NCI-H2029 treated with DMSO at 0.1 percent for 48 hours (cell line): Measurements from ENCODE around the gene RBPJ.
"Not testable (repeated sequence)": the region's sequence is repeated elsewhere in the genome, so short reads cannot be mapped to it uniquely, and the experiment has no call there.

Source experiments
- DNase-seq: peaks from one replicate; lab custom pipeline; 2025; lab: John Stamatoyannopoulos, UW

Gene RBPJ

DNA sequence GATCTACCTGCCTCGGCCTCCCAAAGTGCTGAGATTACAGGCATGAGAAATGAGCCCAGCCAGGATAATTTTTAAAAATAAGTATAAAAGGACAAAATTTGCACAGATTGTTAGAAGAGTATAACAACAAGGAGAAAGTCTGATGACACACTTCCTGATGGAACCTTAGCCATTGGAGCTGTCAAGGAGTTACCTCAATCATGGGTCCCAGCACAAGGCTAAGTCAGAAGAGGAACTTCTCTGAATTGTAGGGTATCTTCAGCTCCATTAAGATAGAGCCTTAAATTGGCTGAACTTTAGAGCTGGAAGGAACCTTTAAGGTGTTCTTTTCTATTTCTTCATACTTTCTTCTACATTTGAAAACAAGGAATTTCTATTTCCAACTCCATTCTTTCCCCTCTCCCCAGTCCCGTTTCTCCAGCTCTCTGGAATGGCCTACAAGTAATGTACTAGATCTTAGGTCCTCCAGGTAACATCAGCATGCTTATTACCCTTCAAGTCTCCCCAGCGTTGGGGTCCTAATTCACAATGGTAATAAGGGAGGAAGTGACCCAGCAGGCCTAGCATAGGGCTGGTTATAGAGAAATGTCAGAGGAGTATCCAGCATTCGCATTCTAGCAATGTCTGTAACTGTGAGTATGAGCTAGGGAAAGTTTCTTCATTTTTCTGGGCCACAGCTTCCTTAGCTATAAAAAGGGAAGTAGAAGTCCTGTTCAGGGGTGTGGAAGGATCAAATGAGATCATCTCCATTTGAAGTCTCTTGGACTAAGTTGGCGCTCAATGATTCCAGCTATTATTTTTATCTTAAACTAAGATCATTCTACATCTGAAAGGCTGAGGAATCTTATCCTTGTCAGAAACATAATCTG is 18.5 kb upstream of the RBPJ start:
- DNase-seq: no peak

DNA sequence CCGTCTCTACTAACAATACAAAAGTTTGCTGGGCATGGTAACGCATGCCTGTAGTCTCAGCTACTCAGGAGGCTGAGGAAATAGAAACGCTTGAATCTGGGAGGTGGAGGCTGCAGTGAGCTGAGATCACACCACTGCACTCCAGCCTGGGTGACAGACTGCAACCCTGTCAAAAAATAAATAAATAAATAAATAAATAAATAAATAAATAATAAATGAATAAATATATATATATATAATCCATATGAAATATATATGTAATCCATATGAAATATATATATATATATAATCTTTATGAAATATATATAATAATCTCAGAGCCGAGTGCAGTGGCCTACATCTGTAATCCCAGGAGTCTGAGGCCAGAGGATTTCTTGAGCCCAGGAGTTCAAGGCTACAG is 17.8 kb upstream of the RBPJ start:
- DNase-seq: no peak

DNA sequence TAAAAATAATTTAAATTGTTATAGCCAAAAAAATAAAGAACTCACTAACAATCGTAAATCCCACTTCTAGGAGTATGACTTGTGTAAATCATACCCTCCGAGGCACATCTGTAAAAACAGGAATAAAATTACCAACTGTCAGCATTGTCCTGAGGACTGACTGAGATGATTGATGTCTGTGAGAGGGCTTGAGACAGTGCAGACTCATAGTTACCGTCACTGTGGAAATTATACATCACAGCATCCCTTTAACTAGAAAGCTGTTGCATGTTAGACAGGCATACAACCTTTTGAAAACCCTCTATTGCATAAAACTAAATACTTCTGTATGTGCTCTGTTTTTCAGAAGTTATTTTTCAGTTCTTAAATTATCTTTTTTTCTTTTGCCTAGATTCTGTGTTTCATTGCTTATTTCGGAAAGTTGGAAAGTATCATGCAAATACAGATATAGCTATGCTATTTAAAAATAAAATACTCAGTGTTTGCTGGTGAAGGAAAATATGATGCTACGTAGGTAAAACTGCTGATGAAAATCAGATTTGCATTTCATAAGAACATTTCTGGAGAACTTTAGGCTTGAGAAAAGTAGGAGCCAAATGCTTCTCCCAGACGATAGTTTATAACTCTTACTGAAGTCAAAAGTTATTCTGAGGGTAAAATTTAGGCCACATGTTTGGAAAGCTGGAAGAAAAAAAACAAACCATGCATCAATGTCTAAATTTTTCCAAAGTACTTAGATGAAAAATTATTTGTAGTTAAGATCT is 13.6 kb upstream of the RBPJ start:
- no peak for DNase-seq

DNA sequence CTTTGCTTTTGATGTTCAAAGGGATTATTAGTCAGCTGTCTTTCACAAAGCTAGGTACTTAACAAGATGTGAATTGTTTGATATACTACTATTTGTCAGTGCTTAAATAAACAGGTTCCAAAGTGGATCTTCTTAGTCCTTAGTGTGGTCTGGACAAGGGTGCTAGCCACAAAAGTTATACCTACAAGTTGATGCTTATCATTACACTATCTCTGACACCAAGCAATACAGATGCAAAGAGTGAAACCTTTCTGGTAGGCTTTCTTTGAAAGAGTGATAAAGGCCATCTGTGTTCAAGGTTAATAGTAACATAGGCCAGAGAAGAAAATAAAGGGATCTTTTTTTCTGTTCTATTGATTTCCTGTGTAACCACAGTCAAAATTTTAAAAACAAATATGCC is 12.2 kb upstream of the RBPJ start:
- DNase-seq: no peak

GRCh38 chr4:26310264-26310663 is 10.6 kb upstream of the RBPJ start:
- DNase-seq: no peak

DNA sequence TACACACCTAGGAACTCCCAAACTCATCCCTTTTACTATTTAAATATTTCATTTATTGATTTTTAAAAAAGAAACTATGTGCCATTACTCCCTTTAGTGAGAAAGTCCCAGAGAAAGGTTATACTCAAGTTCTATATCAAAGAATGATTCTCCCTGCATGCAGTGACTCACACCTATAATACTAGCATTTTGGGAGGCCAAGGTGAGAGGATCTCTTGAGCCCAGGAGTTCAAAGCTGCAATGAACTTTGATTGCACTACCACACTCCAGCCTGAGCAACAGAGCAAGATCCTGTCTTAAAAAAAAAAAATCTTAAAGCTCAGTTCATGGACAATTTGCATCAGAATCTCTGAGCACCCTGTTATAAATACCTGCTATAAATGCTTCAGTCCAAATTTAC is 9.2 kb upstream of the RBPJ start:
- DNase-seq: no peak

DNA sequence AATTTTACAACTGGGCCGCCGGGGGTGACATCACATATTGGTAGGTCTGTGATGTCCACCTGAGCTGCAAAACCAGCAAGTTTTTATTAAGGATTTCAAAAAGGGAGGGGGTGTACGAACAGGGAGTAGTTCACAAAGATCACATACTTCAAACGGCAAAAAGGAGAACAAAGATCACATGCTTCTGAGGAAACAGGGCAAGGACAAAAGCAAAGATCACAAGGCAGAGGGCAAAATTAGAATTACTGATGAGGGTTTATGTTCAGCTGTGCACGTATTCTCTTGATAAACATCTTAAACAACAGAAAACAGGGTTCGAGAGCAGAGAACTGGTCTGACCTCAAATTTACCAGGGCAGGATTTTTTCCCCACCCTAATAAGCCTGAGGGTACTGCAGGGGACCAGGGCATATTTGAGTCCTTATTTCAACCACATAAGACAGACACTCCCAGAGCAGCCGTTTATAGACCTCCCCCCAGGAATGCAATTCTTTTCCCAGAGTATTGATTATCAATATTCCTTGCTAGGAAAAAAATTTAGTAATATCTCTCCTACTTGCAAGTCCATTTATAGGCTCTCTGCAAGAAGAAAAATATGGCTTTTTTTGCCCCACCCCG is 5.4 kb upstream of the RBPJ start:
- not testable (repeated sequence) for DNase-seq

DNA sequence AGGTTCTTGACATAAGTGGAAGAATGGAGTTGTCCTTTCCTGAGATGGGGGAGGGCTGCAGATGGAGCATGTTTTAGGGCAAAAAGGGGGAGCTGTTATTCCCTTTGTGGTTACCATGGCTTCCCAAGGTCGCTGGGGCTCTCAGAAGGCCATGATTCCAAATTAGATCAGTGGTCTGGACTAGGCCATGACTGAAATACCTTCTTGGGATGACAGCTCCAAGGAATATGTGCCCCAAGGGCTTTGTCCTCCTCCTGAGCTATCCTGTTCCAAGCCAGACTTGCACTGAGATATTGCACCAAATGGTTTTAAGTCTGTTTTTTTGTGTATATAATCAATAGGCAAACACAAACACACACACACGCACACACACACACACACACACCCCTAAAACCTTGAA is 3.0 kb upstream of the RBPJ start:
- no peak for DNase-seq

DNA sequence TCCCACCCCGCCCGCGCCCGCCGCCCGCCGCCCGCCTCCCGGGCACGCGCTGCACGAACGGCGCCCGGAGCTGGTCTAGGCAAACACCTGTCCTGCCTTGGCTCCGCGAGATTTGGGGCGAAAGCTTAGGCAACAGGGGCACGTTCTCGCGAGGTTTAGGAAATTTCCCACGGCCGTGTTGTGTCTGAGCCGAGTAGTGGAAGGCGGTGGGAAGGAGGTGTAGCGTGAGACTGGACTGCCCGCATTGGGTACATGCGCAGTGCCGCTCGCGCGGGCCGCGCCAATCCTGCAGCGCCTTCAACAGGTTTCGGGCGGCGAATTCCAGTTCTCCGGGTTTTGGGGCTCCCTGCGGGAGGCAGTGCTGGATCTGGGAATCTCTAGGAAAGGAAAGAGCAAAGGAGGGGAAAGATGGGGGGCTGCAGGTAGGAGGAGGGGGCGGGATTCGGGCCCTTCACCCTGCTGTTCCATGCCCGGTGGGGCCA is 1.3 kb upstream of the RBPJ start:
- DNase-seq: peak; percentile 98

DNA sequence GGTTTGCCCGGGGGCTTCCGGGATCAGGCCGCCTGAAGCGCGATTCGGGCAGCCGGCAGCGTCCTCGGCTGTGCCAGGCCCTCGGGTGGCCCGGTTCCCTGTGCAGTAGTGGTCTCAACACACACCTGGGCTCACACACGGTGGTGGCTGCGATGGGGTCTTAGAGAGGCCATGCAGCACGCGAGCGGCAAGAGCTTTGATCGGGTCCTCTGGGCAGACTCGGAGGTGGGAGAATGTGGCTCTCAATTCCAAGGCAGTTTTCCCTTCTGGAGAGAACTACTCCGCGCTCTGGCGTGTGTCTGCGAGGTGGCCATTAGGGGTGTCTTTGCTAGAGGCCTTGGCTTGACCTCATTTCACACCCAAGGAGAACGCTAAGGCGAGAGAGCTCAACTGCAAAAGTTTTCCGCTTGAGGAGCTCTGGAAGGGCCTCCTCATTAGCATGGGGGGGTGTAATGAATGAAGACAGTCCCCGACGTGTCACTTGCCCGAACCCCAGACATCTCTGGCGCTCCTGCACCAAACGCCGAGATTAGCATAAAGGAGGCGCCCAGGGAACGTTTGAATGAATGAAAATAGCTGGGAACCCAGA is 771 bp upstream of the RBPJ start:
- DNase-seq: no peak

DNA sequence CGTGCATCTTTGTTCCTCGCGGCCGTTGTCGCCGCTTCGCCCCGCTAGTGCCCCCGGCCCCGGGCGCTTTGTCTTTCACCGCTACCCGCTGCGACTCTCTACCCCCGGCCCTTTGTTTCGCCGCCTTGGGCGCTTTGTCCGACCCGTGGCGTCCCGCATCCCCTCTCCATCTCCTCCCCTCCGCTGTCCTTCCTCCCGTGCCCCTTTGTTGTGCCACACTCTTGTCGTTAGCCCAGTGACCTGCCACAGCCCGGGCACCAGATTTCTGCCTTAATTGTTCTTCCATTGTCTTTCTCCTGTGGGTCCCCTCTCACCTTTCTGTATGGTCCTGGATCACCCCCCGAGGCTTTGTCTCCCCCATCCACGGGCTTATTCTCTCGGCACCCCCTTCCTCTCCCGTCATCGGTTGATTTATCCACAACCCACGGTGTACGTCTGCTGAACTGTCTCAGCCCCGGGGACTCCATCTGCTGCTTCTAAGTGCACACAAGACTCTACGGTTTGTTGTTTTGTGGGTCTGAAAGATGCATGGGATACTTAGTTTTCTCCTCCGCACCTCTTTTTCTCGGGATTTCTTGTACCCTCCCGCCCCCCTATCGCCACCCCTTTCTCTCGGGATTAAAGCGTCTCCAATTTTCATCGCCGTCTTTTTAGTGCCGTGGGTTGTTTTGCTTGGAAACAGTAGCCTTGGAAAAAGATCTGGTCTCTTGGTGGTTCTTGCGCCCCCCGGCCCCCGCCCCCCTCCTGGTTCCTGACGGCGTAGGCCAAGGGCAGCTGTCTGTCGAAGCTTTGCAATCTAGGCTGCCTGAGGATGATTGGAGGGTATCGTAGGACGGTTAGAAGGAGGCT is 783 bp downstream of the RBPJ start:
- DNase-seq: no peak

GRCh38 chr4:26322346-26322745 is 1.5 kb downstream of the RBPJ start:
- DNase-seq: no peak

DNA sequence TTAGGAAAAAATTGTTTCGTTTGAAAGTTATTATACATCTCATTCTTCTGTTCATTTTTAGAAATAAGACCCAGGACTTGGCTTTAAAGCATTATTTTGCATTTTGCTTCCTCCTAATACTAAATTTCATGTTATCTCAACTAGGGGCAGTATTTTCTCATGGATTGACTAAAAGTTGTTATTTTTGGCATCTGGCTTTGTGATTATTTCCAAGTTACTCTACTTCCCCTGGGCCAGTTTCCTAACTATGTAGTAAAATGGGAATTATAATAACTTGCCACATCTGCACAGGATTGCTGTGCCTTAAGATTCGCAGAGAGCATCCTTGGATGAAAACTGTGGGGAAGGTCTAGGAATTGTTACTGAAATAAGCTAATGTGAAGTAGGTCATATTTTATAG is 3.0 kb downstream of the RBPJ start:
- DNase-seq: no peak

DNA sequence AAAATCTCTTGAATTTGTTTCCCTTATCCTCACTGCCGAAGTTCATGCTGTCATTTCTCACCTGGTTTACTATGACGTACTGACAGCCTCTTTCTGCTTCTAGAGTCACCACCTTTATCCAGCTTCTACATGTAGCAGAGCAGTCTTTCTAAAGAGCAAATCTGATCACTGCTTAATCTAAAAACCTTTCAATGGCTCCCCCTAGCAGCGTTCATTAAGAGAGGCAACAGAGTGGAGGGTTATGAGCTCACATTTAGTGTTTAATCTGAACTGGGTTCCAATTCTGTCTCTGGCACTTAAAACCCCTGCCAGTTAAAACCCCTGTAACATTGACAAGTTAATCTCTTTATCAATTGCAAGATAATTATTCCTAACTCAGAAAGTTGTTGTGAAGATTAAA is 4.4 kb downstream of the RBPJ start:
- no peak for DNase-seq

DNA sequence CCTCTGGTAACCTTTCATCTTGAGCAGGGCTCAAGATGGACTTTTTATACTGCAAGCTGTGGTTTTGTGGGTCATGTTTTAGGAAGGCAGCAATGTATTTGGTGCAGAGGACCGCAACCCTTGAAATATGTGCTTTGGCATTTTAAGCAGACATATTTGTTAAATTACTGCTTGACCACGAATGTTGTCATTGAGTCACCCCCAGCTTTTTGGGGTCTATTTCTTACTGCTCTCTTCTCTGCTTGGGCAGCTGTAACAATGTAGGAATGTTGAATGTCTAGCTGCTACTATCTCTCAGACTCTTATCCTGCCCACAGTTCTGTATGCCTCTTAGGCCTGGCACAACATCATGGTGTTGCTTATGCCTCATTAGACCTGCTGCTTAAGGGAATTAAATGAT is 6.0 kb downstream of the RBPJ start:
- no peak for DNase-seq

DNA sequence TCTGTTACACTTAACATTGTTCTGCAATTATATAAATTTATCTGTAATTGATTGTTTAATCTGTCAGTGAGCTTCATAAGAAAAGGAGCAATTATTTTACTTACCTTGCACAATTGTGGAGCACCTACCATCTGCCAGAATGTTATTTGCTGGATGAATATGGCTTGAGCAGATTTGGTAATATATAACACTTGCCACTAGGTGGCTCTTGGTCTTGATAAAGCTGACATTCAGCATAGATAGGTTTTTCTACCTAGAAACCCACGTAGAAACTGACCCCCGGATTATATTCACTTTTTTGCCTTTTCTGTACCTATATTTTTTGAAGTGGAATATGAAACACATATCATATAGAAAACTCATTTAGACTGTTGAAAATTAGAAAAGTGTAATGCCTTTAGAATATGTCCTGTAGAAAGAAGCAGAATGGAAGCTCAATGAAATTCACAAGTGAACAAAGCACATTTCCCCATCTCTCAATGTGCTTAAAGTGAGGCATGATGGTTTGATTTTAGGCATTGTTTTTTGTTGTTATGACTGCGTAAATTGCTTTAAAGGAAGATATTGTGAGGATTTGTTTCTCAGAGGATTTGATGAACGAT is 9.5 kb downstream of the RBPJ start:
- peak; percentile 77 for DNase-seq

DNA sequence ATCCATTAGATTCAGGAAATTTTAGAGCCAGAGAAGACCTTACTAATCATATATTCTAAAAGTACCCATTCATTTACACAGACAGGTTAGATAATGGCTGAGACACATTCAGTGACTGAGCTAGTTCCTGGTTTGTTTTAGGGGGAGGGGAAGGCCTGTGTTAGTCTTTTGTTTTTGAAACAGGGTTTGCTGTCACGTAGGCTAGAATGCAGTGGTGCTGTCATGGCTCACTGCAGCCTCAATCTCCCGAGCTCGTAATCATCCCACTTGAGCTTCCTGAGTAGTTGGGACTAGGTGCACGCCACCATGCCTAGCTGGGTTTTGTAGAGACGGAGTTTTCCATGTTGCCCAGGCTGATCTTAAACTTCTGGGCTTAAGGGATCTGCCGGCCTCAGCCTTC is 10.1 kb downstream of the RBPJ start:
- peak; percentile 88 for DNase-seq

DNA sequence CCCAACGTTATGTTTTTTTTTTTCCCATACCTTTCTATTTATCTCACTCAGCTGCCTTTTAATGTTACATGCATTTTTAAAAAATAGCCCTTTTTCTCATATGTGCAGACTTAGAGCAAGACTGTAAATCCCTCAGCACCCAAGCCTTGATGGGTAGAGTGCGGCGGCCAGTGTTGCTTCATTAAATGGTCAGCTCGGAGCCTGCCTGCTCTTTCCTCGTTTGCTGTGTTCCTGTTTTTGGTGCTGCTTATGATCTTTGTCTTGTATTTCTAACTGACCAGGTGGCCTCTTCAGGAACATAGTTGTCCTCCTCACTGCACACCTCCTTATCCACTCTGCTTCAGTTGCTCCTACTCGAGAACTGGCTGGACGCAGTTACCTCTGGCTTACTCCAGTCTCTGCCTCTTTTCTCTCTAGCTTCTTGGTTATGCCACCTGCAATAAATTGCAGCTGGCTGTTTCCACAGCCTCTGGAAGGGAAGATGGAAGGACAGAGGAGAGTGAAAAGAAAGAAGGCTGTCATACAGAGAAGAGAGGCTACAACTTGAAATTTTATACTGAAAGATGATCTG is 10.7 kb downstream of the RBPJ start:
- peak; percentile 63 for DNase-seq

- DNase-seq: no peak
Measured at GRCh38 chr4:26334366-26334765, 13.6 kb downstream of the RBPJ start.

- no peak for DNase-seq
Measured at GRCh38 chr4:26337612-26338011, 16.8 kb downstream of the RBPJ start.
